Stimulated activated CD8-positive, alpha-beta memory T cell treated with anti-CD3 and anti-CD28 coated beads, Interleukin-7, amount 100 ng/mL, for 4 hours (primary cell): Measurements from ENCODE around the gene FAM227A.
"Not testable (repeated sequence)": the region's sequence is repeated elsewhere in the genome, so short reads cannot be mapped to it uniquely, and the experiment has no call there.

ENCODE experiments used
- DNase-seq, 2 donors: peaks; one replicate each; pipeline ENCODE4 v3.0.0-alpha.2; 2020; ENCODE audit warnings: low read depth in 2 of 2

FAM227A gene

DNA sequence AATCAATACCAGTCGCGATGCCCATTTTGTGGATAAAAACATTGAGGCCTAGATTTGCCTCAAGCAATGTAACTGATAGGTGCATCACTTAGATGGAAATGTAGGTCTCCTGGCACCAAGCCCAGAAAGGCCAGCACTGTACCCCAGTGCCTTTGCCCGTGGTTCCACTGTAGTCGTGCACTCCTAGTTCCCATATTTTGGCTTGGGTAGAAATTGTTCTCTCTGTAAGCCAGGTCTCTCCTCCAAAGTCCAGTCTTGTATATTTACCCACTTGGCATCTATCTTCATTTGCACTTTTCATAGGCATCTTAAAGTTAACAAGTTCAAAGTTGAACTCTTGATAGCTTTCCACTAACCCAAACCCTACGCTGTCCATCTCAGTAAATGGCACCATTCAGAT lies 44.6 kb downstream of the FAM227A start:
- no peak for DNase-seq

DNA sequence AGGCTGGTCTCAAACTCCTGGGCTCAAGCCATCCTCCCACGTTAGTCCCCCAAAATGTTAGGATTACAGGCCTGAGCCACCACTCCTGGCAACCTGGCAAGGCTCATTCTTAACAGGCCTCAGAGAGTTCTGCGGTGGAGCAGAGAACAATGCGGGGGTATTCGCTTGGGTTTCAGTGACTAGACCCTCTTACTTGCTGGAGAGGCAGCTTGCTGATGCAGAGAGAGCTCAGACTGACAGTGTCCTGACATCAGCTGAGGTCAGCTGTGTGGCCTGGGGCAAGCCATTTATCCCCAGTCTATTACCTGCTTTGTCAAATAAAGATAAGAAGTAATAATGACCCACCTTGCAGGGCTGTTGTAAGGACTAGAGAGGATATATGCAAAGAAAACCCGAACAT lies 46.0 kb downstream of the FAM227A start:
- no peak for DNase-seq

DNA sequence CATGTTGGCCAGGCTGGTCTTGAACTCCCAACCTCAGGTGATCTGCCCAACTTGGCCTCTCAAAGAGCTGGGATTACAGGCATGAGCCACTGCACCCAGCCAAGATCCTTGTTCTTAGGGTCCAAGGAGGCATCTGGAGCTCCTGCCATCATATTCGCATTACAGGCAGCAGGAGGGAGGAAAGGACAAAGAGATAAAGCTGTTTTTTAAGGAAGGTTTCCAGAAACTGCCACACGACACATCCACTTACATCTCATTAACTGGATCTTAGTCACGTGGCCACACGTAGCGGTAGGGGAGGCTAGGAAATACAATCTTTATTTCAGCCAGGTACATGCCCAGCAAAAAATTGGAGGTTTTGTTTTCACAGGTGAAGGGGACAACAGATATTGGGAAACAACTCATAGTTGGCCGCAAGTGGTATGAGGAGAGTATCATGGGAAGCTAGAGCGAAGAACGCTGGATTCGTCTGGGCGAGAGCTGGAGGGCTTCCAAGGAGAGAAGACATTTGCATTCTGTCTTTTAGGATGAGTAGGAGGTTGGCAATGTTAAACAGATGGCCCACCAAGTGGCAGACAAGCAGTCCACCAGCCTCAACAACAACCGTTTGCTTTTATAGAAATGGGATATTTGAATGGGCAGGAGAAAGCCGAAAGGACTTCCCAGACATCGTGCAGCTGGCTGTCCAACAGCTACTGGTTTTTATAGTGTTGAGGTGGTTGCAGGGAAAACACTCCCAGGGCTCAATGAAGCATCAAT lies 47.0 kb downstream of the FAM227A start:
- no peak for DNase-seq

DNA sequence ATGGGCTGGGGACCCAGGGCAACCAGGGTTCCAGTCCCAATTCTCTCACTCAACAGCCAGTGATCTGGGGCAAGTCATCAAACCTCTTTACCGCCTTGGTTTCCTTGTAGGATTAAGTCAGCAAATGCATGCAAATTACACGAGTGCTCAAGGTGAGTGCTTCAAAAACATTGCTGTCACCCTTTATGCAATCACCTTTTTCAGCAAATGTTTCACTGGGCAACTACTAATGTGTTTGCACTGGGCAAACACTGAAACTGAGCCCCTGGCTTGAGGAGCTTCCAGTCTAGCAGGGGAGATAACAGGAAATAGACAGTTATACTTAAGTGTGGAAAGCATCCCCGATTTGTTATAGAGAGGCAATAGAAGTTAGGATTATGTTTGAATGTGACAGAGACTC lies 48.5 kb downstream of the FAM227A start:
- no peak for DNase-seq

DNA sequence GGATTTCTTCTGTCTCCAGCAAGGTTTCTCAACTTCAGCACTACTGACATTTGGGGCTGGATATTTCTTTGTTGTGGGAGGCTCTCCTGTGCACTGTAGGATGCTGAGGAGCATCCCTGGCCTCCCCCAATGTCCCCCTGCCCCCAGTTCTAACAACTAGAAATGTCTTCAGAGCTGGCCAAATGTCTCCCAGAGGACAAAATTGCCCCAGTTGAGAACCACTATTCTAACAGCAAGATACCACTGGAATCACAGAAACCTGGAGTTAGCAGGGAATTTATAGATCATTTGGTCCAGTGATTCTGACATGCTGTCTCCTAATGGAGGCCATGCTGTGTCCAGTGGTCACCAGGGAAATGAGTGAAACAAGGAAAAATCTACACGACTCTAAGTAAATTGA lies 54.0 kb downstream of the FAM227A start:
- DNase-seq: no peak

DNA sequence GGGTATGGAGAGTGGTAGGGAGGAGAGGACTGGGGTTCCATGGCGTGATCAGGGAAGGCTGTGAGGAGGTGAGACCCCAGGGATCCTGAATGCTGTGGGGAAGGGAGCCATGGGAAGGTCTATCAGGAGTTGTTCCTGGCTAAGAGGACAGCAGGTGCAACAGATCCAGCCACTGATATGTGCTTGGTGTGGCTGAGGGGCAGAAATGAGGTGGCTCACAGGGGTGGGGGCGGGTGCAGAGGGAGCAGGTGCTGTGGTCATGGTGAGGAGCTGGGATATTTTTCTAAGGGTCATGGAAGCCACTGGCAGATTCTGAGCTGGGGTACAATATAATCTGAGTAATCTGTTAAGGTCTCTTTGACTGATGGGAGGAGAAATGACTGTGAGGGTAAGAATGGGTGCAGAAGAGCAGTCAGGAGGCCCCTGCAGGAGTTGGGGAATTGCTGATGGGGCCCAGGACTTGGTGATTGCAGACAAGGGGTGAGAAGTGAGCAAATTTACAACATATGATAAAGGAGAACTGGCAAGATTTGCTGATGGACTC lies 54.9 kb downstream of the FAM227A start:
- DNase-seq: no peak

DNA sequence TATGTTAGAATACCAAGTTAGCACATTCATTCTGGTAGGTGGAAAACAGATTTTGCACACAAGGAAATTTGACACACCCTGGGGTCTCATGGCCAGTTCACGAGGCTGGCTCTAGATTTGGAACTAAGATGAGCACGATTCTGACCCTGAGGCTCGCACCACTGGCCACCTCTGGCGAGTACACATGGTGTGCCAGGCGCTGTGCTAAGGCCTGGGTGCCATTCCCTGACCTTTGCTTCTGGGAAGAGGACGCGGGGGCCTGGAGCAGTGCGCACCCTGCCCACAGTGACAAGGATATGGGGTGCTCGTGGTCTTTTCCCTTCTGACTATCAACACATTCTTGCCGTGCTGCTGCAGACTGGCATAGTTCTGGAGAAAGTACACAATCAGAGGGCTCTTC lies 56.7 kb downstream of the FAM227A start:
- DNase-seq: no peak

DNA sequence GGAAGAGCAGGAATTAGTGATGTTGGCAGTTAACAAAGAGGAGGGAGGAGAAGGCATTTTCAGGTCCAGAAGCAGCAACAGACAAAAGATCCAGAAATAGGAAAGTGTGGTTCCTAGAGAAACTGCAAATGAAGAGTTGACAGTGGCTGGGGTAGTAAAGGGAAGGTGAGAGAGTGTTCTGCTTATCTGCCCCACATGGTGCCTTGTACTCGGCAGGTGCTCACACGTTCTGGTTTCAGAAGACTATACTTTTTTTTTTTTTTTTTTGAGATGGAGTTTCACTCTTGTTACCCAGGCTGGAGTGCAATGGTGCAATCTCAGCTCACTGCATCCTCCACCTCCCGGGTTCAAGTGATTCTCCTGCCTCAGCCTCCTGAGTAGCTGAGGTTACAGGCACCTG lies 73.3 kb downstream of the FAM227A start:
- DNase-seq: not testable (repeated sequence)

DNA sequence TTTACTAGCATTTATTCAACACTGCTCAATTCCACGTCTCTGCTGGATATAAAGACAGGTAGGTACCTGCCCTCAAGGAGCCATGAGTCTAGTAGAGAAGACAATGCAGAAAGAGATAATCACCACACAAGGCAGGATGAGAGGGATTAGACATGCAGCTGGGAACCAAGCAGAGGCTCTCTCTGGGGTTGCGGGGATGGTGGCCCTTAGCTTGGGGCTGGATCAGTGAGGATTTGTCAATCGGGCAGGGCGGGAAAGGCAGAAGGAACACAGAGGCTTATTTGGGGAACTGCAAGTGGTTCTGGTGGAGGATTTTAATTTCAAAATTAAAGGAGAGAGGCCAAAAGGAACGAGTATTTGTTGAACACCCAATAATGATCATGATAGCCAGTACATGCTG lies 77.7 kb downstream of the FAM227A start:
- DNase-seq: no peak

DNA sequence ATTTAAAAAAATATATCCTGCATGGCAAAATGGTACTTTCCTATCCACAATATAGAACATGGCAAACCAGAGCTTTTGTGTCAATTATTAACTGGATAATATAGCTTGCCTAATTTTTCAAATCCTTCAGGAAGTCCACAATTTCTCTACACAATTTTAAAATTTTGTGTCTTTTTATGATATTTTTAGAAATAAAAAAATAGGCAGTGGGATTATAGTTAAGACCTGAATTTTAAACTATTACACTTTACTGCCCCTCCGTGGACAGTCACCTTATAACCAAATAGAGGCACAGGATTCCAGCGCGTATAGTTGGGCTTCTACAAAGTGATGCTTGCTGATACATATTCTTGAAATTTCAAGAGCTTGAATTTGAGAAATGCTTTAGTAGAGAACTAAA lies 84.1 kb downstream of the FAM227A start:
- no peak for DNase-seq

DNA sequence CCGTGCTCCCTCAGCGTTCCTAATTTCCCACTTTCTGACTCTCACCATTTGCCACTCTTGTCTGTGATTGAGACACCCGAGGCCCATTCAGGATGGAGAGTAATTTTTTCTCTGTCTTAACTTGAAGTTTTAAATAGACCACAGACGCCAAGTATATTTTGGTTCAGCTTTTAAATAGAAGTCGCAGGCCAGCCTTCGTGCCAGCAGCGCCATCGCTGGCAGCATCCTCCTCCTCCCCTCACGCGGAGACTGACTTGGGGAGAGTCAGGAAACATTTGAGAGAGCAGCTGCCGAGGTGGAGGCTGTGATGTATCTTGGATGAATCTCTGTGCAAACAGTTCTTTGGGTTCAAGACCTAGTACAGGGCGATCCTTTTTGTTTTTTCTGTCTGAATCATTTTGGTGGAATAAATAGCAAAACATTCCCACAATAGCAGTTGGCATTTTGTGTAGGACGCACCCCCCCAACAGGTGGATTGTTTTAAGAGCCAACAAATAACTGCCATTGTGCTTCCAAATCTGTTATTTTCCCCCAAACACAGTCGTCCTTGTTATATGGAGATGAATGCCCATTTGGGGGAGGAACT lies 85.3 kb downstream of the FAM227A start:
- peak in 1 of 2 donors; percentile 2 for DNase-seq

DNA sequence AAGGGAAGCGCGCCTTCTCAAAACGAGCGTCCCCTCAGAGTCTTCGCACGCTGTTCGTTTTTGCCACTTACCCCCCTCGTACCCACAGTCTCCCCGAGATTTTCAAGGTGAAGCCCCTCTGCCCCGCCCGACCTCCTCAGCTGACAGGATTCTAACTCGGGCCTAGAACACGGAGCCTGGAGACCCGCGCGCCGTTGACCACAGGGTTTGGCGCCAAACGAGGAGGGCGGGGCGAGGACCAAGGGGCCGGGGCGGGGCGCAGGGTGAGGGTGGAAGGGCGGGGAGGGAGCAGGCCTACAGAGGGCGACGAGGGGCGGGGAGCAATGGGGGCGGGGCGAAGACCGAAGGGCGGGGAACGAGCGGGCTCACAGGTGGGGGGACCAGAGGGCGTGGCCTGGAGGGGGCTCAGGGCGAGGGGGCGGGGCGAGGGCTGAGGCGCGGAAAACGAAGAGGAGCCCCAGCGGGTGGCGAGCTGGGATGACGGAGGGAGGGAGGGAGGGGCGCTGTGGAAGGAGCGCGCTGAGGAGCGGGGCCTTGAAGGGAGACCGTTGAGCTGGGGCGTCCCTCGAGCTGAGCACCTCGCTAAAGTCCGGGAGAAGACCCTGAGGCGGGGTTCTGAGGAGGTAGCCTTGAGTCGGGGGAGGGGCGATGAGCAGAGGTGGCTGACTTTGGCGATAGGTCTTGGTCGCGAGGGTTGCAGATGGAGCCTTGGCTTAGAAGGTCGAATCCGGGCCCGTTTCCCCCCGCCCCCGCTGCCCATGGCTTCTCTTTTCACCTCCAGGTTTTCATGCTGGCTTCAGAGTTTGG lies 86.0 kb downstream of the FAM227A start, which contains the start of gene DMC1:
Gene DMC1 (minus strand): TSS at position 212 of the 807 bp plus-strand sequence. CDS start 1,927 bp downstream, outside the sequence.
- DNase-seq: peak; percentile 93 to 96

DNA sequence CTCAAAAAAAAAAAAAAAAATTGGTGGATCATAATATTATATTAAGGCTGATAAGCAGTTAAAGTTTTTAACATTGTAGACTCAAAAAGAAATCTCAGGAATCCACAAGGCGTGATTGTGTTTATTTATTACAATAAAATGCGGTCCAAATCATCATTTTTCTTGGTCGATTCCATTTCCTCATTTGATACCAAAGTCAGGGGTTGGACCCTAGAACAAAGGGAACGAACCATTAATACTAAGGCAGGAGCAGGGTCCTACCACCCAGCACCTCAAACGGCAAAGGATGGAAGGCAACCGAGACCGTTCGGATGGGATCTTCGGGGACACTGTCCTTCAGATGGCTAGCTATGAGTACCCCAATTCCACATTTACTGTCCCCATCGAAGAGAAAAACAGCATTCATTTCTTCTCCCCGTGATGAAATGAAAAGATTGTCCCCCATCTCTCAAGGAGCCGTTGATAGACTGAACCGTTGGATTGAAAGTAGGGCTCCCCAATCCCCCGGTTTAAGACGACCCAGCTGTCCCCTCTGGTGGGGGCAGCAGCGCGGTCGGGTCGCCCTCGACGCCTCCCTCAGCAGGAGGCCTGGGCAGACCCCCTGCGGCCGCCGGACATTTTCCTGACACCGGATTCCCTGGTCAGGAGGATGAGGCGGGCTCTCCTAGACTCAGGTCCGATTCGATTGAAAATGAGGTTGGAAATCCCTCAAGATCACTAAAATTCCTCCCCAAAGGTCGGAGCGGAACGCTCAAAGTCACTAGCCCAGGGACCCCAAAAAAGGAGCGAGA lies 86.8 kb downstream of the FAM227A start:
- no peak for DNase-seq

DNA sequence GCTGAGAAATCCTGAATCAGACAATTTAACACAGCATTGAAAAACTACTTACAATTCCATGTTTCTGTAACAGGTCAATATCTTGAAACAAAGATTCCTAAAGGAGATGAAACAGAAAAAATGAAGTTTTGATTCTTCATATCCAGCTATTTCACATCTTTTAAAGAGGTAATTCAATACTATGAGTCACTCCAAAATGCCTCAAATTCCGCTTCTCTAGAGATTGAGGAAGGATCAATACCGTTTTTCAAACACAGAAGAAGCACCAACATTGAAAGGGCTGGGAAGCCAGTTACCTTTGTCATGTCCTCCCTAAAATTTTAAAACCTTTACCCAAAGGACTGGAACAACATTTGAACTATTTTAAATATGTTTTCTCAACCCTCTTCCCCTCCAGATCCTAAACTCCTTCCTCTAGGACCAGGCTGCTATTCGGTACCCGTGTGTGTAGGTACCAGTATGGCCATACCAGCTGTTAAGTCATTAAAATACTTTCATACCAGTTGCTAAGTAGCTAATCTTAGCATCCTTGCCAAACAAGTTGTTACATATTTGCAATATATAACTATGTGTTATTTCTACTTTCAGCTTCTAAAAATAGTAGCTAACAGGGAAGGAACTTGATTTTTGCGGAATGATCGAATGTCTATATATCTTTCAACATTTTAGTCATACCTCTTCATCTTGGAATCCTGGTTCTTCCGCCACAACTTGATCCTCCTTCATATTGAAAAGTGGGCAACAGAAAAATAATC lies 88.5 kb downstream of the FAM227A start:
- no peak for DNase-seq

DNA sequence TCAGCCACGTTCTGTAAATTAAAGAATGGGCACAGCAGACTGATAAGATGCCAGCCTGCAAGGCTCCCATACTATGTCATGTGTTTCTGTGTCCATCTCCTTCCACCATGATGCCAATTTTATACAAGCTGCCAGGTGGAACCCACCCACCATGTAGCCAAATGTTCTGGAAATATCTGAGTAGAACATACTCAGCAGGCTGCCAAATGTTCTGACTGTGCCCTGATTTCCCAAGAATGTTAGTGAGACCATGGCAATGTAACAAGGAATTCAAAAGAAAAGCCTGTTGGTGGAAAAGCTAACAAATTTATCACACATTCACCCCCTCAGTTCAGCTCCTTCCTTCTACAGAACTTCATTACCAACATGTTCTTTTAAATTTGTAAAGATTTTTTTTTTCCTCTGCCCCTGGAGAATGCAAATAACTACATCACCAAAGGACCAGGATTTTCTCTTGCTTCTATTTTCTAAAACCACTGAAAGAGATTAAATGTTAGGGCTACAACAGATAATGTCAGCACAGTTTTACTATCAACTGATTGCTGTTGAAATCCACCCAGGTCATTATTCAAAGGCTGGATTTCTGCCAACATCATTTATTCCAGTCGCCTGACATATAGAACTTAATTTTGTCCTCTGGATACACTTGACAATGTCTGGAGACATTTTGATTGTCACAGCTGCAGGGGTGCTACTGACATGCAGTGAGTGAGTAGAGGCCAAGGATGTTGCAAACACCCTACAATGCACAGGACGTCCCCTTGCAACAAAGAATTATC lies 89.3 kb downstream of the FAM227A start:
- DNase-seq: no peak

DNA sequence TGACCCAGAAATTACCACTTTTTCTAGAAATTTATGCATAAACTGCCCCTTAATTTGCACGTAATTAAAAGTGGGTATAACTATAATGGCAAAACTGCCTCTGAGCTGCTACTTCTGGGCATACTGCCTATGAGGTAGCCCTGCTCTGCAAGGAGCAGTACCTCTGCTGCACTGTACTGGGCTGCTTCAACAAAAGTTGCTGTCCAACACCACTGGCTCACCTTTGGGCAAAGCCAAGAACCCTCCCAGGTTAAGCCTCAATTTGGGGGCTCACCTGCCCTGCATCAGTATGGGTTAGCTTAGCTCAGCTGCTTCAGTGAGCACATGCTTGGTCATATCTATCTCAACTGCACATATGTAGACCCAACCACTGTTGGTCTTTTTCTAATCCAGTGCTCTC lies 90.8 kb downstream of the FAM227A start:
- no peak for DNase-seq

DNA sequence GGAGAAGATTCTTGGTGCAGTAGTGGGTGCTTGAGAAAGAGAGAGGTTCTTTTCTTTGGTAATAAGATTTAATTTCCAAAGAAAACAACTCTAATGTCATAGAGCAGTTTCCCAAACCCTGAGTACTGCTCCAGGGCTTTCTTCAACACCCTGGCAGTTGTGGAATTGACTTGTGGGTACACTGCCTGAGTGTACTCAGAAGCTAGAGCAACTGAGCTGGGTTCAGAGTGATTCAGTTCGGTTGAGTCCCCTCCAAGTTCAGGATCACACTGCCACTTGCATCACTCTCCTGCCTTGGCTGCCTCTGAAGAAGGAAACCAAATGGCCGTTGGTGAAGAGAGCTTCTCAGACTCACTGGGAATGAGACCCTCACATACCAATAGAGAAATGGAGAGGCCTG lies 91.5 kb downstream of the FAM227A start:
- DNase-seq: no peak

DNA sequence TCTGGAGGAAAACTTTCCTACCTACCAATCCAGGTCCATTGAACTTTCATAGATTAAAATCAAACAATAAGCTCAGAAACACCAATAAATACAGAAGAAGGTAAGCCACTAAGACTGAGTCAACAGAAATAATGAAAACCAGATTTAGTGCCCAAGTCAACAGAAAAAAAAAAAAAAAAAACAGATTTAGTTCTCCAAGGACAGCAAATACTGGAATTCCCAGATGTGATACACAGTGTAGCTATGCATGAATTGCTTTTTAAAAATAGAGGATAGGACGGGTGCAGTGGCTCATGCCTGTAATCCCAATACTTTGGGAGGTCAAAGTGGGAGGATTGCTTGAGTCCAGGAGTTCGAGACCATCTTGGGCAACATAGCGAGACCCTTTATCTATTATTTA lies 101.9 kb downstream of the FAM227A start:
- no peak for DNase-seq

DNA sequence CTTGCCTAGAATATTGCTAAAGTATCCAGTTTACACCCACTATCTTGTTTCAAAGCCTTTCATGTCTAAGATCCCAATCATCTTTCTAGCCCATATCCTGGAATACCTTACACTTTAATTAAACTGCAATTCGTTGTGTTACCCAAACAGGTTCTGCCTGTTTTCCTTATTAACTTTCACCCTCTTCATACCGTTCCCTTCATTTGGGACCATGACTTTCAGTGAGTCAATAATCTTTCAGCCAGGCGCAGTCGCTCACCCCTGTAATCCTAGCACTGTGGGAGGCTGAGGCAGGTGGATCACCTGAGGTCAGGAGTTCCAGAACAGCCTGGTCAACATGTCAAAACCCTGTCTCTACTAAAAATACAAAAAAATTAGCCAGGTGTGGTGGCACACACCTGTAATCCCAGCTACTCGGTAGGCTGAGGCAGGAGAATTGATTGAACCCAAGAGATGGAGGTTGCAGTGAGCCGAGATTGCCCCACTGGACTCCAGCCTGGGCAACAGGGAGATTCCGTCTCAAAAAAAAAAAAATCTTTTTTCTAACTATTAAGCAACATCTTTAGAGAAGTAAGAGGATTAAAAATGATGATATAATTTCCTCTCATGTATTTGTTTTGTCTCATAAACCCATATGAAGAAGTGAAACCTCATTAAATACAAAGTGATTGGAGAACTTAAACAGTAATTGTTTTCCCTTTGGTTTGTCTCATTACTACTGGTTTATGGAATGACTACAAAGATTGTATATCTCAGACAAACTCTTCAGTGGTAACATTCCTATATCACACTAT lies 106.9 kb downstream of the FAM227A start:
- no peak for DNase-seq
